HEK293 (cell line): ENCODE data around the gene SMARCD2.
"Not testable (repeated sequence)": the region's sequence is repeated elsewhere in the genome, so short reads cannot be mapped to it uniquely, and the experiment has no call there.

ENCODE experiments used
- HOXA7 ChIP-seq: sonication (generic); formaldehyde crosslinking; IDR thresholded peaks from 2 replicates; pipeline ENCODE4 v1.8.1; 2022; ENCODE audit warnings: missing genetic modification reagents, borderline replicate concordance
- OSR2 ChIP-seq: fragments of 450-650 bp; formaldehyde crosslinking; IDR thresholded peaks from 2 replicates; pipeline ENCODE4 v1.5.1; 2016; ENCODE audit warnings: missing biosample characterization, missing genetic modification characterization
- TCF7L2 ChIP-seq: IDR thresholded peaks from 2 replicates; pipeline ENCODE4 v1.6.1; 2011; ENCODE audit warnings: low read depth, mild to moderate bottlenecking, inconsistent platforms, low read length, moderate library complexity, borderline replicate concordance
- ZNF350 ChIP-seq: fragments of 450-650 bp; formaldehyde crosslinking; IDR thresholded peaks from 2 replicates; pipeline ENCODE4 v1.5.0; 2017; ENCODE audit warnings: missing biosample characterization, mild to moderate bottlenecking, missing genetic modification characterization
- ZNF362 ChIP-seq: fragments of 450-650 bp; formaldehyde crosslinking; IDR thresholded peaks from 2 replicates; pipeline ENCODE4 v1.5.1; 2016; ENCODE audit warnings: missing biosample characterization, missing genetic modification characterization
- ZNF521 ChIP-seq: fragments of 450-650 bp; formaldehyde crosslinking; IDR thresholded peaks from 2 replicates; pipeline ENCODE4 v1.5.1; 2017; ENCODE audit warnings: missing biosample characterization, mild to moderate bottlenecking, missing genetic modification characterization
- ZNF530 ChIP-seq: fragments of 450-650 bp; formaldehyde crosslinking; IDR thresholded peaks from 2 replicates; pipeline ENCODE4 v1.5.1; 2016; ENCODE audit warnings: low read depth, missing biosample characterization, missing genetic modification characterization
- ZNF626 ChIP-seq: fragments of 450-650 bp; sonication (Bioruptor Pico); formaldehyde crosslinking; IDR thresholded peaks from 2 replicates; pipeline ENCODE4 v1.5.1; 2018; ENCODE audit warnings: missing biosample characterization, missing genetic modification characterization, inconsistent platforms
- ZNF777 ChIP-seq: fragments of 450-650 bp; formaldehyde crosslinking; IDR thresholded peaks from 2 replicates; pipeline ENCODE4 v1.5.1; 2017; ENCODE audit warnings: missing biosample characterization, missing genetic modification characterization, borderline replicate concordance
- TF ChIP-seq, protein P1 (sequence below): fragments of 450-650 bp; formaldehyde crosslinking; IDR thresholded peaks from 2 replicates; pipeline ENCODE4 v1.5.1; 2016; ENCODE audit warnings: missing biosample characterization, missing genetic modification characterization

GRCh38 chr17:63874693-63875092 is 32.2 kb upstream of the SMARCD2 start:
- TF ChIP-seq, protein P1, sequence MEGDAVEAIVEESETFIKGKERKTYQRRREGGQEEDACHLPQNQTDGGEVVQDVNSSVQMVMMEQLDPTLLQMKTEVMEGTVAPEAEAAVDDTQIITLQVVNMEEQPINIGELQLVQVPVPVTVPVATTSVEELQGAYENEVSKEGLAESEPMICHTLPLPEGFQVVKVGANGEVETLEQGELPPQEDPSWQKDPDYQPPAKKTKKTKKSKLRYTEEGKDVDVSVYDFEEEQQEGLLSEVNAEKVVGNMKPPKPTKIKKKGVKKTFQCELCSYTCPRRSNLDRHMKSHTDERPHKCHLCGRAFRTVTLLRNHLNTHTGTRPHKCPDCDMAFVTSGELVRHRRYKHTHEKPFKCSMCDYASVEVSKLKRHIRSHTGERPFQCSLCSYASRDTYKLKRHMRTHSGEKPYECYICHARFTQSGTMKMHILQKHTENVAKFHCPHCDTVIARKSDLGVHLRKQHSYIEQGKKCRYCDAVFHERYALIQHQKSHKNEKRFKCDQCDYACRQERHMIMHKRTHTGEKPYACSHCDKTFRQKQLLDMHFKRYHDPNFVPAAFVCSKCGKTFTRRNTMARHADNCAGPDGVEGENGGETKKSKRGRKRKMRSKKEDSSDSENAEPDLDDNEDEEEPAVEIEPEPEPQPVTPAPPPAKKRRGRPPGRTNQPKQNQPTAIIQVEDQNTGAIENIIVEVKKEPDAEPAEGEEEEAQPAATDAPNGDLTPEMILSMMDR (tag by site-specific recombination): not testable (repeated sequence)
- TF ChIP-seq ZNF530; ZNF777 (tag by site-specific recombination); ZNF521; ZNF350 (tag by site-specific recombination); ZNF626 (tag by site-specific recombination); OSR2; HOXA7; ZNF362 (tag by site-specific recombination); TCF7L2: not testable (repeated sequence)
